Peyer's patch (tissue), 4 donors: ENCODE data around the gene KMT2B. TPM values are rescaled to one million over a fixed set of nuclear protein-coding genes. Genes with fewer than 3 reads are reported as not detected.

Source experiments
- DNase-seq, 3 donors: peaks; one replicate each; pipeline ENCODE4 v3.0.0-alpha.2; 2017 to 2019
- H3K27ac ChIP-seq, 4 donors: fragments of 200-600 bp; sonication (generic); one replicate each; pipeline ENCODE4 v1.5.1; 2016 to 2019
- H3K27me3 ChIP-seq, 2 donors: fragments of 200-600 bp; sonication (generic); one replicate each; pipeline ENCODE4 v1.5.1; 2019
- H3K36me3 ChIP-seq, 3 donors: fragments of 200-600 bp; sonication (generic); one replicate each; pipeline ENCODE4 v1.5.1; 2016 to 2019
- H3K4me1 ChIP-seq, 4 donors: fragments of 200-600 bp; sonication (generic); one replicate each; pipeline ENCODE4 v1.5.1; 2016 to 2019
- H3K4me3 ChIP-seq, 4 donors: fragments of 200-600 bp; sonication (generic); 1 replicate in 3 of 4; 2 replicates in 1 of 4; pipeline ENCODE4 v1.5.1; 2016 to 2019; ENCODE audit warnings: mild to moderate bottlenecking in 1 of 4
- H3K9me3 ChIP-seq, 4 donors: fragments of 200-600 bp; sonication (generic); one replicate each; pipeline ENCODE4 v1.5.1; 2016 to 2019; ENCODE audit warnings: mild to moderate bottlenecking in 1 of 4
- CTCF ChIP-seq, 6 experiments: fragments of 450-650 bp in 4 of 6; fragments of 200-600 bp in 2 of 6; sonication (generic) in 1 of 6; IDR thresholded peaks; one replicate each; pipeline ENCODE4 v1.5.1; 2017 to 2019; ENCODE audit warnings: antibody characterized with exemption in 6 of 6, mild to moderate bottlenecking in 3 of 6, moderate library complexity in 1 of 6
- POLR2A ChIP-seq, 2 donors: fragments of 450-650 bp; IDR thresholded peaks; one replicate each; pipeline ENCODE4 v1.5.1; 2017; ENCODE audit warnings: antibody characterized with exemption in 2 of 2, mild to moderate bottlenecking in 2 of 2, moderate library complexity in 2 of 2
- total RNA-seq, 4 donors: library from RNA; depleted of rRNA; stranded (reverse); fragments of >200 nt; gene quantifications; one replicate each; pipeline ENCODE4 v1.1.0, GENCODE V29; 2016

KMT2B gene
- total RNA-seq, 4 donors from 2014 or later = 27.8 to 62.6 (median 41.9) TPM

- Histone ChIP-seq H3K4me1 (no peaks in the 10 kb centered on the region), H3K4me3 (no peak overlapping the region), H3K27me3 (no peaks in the 10 kb centered on the region), H3K36me3 (no peaks in the 10 kb centered on the region), H3K9me3 (no peaks in the 10 kb centered on the region), H3K27ac (no peak overlapping the region)
- no peak for TF ChIP-seq POLR2A (IDR thresholded peaks at IDR 0.05)
- TF ChIP-seq CTCF (IDR thresholded peaks at IDR 0.05) = no peak
- no peak for DNase-seq
Observed at GRCh38 chr19:35693422-35693821, 24.4 kb upstream of the KMT2B start.

- H3K9me3 ChIP-seq = no peaks in the 10 kb centered on the region
- TF ChIP-seq POLR2A (IDR thresholded peaks at IDR 0.05) (no peak), CTCF (IDR thresholded peaks at IDR 0.05) (peak; percentile 91 to 99 (median 98))
Observed at GRCh38 chr19:35693835-35694599, 23.8 kb upstream of the KMT2B start.

GRCh38 chr19:35695895-35696422, 21.8 kb upstream of the KMT2B start:
- H3K4me3 ChIP-seq = no peak overlapping the region
- no peak for TF ChIP-seq CTCF (IDR thresholded peaks at IDR 0.05)
- no peak for TF ChIP-seq POLR2A (IDR thresholded peaks at IDR 0.05)
- no peaks in the 10 kb centered on the region for H3K4me1 ChIP-seq
- H3K27ac ChIP-seq = no peak overlapping the region
- H3K9me3 ChIP-seq = no peaks in the 10 kb centered on the region
- no peaks in the 10 kb centered on the region for H3K36me3 ChIP-seq
- DNase-seq = no peak
- no peaks in the 10 kb centered on the region for H3K27me3 ChIP-seq

More at GRCh38 chr19:35693835-35694599, 23.8 kb upstream of the KMT2B start:
- H3K27ac ChIP-seq = no peak overlapping the region
- no peaks in the 10 kb centered on the region for H3K36me3 ChIP-seq
- no peaks in the 10 kb centered on the region for H3K4me1 ChIP-seq
- DNase-seq = peak; percentile 88 to 96 (median 91)
- H3K4me3 ChIP-seq = no peak overlapping the region
- no peaks in the 10 kb centered on the region for H3K27me3 ChIP-seq

- Histone ChIP-seq H3K4me1 (peaks cover 0 to 3% (median 0%) of the 10 kb centered on the region in 4 donors), H3K36me3 (no peaks in the 10 kb centered on the region), H3K27me3 (no peaks in the 10 kb centered on the region), H3K9me3 (no peaks in the 10 kb centered on the region), H3K4me3 (no peak overlapping the region), H3K27ac (no peak overlapping the region)
- TF ChIP-seq CTCF (IDR thresholded peaks at IDR 0.05) = no peak
- no peak for DNase-seq
Observed at GRCh38 chr19:35696835-35697234, 21.0 kb upstream of the KMT2B start.

GRCh38 chr19:35702223-35703012, 15.4 kb upstream of the KMT2B start:
- no peaks in the 10 kb centered on the region for H3K27me3 ChIP-seq
- no peak for TF ChIP-seq CTCF (IDR thresholded peaks at IDR 0.05)
- TF ChIP-seq POLR2A (IDR thresholded peaks at IDR 0.05) = peak in 1 of 2 donors; percentile 28
- no peaks in the 10 kb centered on the region for H3K9me3 ChIP-seq
- H3K36me3 ChIP-seq = no peaks in the 10 kb centered on the region
- peak overlapping the region in 3 of 4 donors; percentile 56 to 81 (median 60) for H3K27ac ChIP-seq
- peaks cover 0 to 14% (median 0%) of the 10 kb centered on the region in 4 donors for H3K4me1 ChIP-seq
- peak; percentile 92 to 99 (median 98) for DNase-seq
- peak overlapping the region; percentile 50 to 71 (median 66) for H3K4me3 ChIP-seq
